NCI-H128 (cell line): ENCODE results near the gene DOCK1.

ENCODE experiments used
- DNase-seq: peaks from one replicate; lab custom pipeline; 2025; ENCODE audit not compliant: unreplicated experiment; lab: John Stamatoyannopoulos, UW

The DOCK1 gene

GRCh38 chr10:127198307-127198706 lies 293.1 kb downstream of the DOCK1 start:
- no peak for DNase-seq

DNA sequence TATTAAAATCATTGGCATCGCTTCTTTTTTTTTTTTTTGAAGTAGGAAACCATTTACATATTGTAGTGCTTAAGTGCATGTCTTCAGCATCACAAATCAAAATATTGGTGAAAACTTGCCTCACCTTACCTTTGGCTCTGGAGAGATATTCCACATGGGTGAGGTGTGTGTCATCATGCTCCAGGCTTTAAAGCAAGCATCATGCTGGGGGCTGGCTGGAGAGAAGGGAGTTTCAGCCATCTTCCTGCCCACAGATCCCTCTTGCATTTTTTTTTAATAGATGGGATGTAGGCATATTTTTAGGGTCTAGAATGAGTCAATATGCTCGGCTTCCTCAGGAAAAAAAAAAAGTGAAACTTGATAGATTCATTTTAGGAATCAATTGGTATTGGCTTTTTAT lies 293.5 kb downstream of the DOCK1 start:
- no peak for DNase-seq

DNA sequence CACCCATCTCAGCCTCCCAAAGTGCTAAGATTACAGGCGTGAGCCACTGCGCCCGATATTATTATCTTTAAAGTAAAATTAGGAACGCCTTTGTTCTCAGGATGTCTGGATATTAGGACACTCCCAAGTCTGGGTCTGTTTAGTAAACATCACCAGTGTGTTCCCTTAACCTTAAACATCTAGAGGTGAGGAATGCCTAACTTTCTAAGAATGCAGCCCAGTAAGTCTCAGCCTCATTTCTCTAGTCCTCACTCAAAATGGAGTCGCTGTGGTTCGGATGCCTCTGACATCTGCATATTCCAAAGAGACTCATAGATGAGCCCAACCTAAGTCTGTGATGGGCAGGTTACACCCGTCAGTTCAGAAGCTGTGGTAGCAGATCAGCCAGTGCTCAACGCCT lies 295.4 kb downstream of the DOCK1 start:
- DNase-seq: no peak

GRCh38 chr10:127203067-127203466 lies 297.8 kb downstream of the DOCK1 start:
- DNase-seq: no peak

DNA sequence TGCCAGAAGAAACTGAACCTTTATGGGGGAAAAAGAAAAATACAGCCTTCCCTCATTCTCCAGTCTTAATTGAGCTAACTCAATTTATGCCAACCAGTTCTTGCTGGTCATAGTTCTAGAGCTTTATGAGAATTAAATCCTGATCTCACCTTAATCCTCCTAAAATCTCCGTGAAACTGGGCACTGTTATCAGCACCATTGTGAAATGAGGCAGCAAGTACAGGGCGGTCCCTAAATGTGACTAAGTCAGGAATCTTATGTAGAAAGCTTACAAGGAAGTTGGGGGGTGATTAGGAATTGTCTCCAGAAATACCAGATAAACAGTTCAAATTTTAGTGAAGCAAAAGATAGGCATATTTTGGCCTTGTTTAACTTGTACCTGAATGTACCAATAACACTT lies 301.9 kb downstream of the DOCK1 start:
- no peak for DNase-seq

GRCh38 chr10:127210936-127211466 lies 305.8 kb downstream of the DOCK1 start:
- no peak for DNase-seq

DNA sequence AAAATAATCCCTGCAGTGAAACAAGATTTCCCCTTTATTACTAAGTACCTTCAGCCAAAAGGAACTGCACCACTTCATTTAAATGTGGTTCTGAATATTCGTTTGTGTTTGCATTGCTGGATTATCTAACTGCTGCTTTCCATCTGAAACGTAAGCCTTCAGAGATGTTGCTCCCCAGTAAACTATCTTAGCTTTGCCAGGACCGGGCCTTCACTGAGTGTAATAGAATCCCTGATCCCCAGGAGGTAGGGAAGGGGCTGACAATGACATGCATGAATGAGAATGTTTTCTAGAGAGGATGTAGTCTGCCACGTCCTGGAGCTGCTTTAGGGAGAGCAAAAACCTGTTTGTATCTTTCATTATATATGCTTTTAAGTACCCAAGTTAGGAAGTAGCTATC lies 310.6 kb downstream of the DOCK1 start:
- no peak for DNase-seq

- DNase-seq: no peak
These were observed 311.0 kb downstream of the DOCK1 start for GRCh38 chr10:127216274-127216673.

DNA sequence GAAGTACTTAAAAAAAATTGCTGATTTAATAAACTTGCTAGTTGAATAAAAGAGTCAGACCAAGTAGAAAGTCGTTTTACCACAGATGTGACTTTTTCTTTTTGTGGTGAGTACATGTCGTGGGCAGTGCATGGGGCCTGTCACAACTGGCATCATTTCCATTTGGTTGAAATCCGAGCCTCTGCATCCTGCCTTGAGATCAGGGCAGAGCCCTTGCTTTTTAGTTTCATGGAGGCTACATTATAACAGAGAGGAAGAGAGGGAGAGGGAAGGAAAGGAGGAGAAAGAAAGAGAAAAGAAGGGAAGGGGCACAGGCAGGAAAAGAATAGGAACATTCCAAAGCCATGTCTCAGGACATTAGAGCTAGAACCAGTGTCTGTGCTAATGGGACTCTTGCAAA lies 311.6 kb downstream of the DOCK1 start:
- no peak for DNase-seq

DNA sequence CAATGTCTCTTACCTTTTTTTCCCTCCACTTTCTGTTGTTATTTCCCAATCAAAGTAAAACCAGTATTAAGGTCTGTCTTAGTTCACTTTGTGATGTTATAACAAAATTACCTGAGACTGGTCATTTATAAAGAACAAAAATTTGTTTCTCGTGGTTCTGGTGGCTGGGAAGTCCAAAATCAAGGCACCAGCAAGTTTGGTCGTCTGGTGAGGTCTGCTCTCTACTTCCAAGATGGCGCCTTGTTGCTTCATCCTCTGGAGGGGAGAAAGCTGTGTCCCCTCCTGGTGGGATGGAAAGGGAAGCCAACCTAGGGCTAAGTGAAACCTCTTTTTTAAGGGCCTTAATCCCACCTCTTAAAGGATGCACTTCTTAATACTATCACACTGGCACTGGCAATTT lies 313.4 kb downstream of the DOCK1 start:
- no peak for DNase-seq

DNA sequence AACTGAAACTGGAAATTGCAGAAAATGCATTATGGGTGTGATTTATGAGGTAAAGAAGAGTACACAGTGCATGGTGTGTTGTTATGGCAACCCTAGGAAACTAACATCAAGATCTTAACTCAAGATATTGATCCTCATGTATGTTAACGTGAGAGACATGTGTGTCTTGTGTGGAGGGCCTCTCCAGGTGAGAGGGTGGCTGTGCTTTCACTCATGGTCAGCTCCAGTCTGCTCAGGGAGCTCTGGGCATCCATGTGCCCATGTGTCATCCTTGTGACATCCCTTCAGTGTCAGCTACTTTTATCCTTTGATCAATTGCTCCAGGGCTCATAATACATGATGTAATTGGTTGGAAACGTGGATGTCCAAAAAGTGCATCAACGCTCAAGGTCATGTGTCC lies 316.1 kb downstream of the DOCK1 start:
- DNase-seq: no peak

DNA sequence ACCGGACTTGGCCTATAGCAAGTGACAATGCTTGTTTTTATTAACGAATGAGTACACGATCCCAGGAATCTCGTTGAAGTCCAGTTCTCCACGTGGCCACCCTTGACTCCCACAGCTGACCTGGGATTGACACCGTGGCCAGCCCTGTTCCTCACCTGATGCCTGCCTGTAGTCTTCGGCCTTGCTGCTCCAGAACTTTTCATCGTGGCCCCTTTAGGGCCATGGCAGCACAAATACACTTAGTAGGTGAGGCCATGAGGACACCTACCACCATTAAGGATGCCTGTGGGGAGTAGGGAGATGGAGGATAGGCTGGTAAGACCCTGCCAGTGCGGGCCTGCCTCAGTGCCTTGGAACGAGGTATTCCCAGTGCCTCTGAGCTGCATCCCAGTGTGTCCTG lies 321.8 kb downstream of the DOCK1 start:
- DNase-seq: no peak

DNA sequence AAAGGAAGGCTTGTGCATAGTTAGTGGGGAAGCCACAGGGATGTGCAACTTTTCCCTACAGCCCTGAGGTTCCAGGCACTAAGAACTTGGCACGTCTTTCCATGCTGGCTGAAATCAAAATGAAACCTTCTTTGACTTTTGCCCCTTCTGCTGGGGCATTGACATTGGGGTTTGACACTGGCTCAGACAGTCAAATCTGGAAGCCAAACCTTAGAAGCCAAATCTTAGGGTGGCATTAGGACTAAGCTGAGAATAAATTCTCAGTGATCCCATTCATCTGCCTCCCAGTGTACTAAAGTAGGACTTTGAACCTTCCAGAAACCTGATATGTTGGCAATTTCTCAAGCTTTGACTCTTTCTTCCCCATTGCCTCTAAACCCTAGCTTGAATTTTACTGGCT lies 322.4 kb downstream of the DOCK1 start:
- DNase-seq: no peak

GRCh38 chr10:127228195-127228787 lies 323.1 kb downstream of the DOCK1 start:
- DNase-seq: no peak

DNA sequence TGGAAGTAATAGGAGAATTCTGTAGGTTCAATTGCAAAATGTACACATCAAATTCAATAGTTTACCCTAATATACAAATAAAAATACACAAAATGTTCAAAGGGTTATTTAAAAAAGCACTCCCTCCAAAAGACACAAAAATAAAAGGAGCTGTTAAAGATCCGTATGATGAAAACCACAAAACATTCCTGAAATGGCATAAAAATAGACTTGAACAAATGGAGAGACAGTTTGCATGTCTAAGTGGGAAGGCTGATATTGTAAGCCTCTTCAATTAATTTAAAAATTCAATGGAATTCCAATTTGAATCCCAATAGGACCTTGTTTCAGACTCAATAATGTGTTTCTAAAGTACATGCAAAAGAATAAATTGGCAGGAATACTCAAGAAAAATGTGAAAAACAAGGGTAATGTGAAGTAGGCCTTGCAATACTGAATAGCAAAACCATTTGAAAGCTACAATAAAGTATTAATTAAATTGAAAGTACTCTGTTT lies 329.1 kb downstream of the DOCK1 start:
- no peak for DNase-seq

- DNase-seq: no peak
These were observed 331.0 kb downstream of the DOCK1 start for GRCh38 chr10:127236266-127236665.

DNA sequence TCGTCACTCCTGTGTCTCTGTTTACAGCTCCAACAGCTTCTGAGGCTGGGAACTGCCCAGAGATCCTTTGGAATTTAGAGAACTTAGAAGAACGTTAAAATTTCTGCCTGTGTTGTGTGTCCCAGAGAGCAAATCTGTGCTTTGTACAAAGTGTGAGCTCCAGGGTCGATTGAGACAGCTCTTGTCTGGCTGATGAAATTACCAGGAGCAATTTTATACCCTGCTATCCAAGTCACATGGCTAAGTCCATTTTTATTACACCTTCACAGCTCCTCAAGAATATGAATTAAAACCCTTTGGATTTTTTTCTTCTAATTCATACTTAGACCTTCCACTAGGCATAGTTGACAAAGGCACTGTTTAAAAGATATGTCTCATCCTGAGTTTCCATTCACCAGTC lies 337.7 kb downstream of the DOCK1 start:
- no peak for DNase-seq

GRCh38 chr10:127243490-127244272 lies 338.5 kb downstream of the DOCK1 start:
- DNase-seq: no peak

- DNase-seq: no peak
These were observed 340.2 kb downstream of the DOCK1 start for GRCh38 chr10:127245456-127245855.

GRCh38 chr10:127250031-127250430 lies 344.8 kb downstream of the DOCK1 start:
- no peak for DNase-seq

- DNase-seq: no peak
These were observed 347.6 kb downstream of the DOCK1 start for GRCh38 chr10:127252818-127253217.

GRCh38 chr10:127254276-127254675 lies 349.0 kb downstream of the DOCK1 start:
- DNase-seq: no peak
